ENCODE measurements around the gene SCYL1.

DNA sequence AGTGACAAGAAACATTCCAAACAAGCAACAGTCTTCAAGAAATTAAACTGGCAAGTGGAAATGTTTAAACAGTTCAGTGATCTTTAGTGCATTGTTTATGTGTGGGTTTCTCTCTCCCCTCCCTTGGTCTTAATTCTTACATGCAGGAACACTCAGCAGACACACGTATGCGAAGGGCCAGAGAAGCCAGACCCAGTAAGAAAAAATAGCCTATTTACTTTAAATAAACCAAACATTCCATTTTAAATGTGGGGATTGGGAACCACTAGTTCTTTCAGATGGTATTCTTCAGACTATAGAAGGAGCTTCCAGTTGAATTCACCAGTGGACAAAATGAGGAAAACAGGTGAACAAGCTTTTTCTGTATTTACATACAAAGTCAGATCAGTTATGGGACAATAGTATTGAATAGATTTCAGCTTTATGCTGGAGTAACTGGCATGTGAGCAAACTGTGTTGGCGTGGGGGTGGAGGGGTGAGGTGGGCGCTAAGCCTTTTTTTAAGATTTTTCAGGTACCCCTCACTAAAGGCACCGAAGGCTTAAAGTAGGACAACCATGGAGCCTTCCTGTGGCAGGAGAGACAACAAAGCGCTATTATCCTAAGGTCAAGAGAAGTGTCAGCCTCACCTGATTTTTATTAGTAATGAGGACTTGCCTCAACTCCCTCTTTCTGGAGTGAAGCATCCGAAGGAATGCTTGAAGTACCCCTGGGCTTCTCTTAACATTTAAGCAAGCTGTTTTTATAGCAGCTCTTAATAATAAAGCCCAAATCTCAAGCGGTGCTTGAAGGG, 20.0 kb upstream of the SCYL1 start:
- TF ChIP-seq, protein P1, sequence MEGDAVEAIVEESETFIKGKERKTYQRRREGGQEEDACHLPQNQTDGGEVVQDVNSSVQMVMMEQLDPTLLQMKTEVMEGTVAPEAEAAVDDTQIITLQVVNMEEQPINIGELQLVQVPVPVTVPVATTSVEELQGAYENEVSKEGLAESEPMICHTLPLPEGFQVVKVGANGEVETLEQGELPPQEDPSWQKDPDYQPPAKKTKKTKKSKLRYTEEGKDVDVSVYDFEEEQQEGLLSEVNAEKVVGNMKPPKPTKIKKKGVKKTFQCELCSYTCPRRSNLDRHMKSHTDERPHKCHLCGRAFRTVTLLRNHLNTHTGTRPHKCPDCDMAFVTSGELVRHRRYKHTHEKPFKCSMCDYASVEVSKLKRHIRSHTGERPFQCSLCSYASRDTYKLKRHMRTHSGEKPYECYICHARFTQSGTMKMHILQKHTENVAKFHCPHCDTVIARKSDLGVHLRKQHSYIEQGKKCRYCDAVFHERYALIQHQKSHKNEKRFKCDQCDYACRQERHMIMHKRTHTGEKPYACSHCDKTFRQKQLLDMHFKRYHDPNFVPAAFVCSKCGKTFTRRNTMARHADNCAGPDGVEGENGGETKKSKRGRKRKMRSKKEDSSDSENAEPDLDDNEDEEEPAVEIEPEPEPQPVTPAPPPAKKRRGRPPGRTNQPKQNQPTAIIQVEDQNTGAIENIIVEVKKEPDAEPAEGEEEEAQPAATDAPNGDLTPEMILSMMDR (IDR thresholded peaks at IDR 0.05) = peak in 1 of 6 experiments; percentile 9
- TF ChIP-seq POLR2A (IDR thresholded peaks at IDR 0.05) = peak; percentile 42 to 66
